B cell (primary cell): ENCODE data around the gene HDAC9.

Experiments
- EZH2 ChIP-seq: IDR thresholded peaks from 2 replicates; pipeline ENCODE4 v1.6.1; 2012; ENCODE audit warnings: borderline replicate concordance, low read depth, mild to moderate bottlenecking, moderate library complexity, low read length; ENCODE audit not compliant: insufficient read depth, poor library complexity, severe bottlenecking
- TF ChIP-seq, protein P1 (sequence below): fragments of 200-600 bp; IDR thresholded peaks from one replicate; pipeline ENCODE4 v1.8.0; 2022; ENCODE audit warnings: antibody characterized with exemption, mild to moderate bottlenecking

DNA sequence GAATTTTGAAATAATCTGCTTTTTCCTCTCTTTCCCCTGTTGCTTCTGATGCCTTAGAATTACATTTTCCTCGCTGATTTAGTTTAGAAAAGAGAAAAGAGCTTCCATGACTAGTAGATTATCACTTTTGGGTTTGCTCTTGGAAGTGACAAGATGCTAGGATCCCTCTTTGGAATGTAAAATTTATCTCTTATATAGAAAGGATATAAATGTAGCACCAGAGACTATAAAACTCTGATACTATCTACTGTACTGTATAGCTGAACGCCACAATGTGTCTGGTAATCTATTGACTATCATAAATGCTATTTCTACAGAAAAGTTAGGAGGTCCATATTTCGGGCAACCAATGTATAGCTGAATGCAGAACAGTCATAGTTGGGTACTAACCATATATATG lies 1.1 kb upstream of the HDAC9 start:
- TF ChIP-seq, protein P1, sequence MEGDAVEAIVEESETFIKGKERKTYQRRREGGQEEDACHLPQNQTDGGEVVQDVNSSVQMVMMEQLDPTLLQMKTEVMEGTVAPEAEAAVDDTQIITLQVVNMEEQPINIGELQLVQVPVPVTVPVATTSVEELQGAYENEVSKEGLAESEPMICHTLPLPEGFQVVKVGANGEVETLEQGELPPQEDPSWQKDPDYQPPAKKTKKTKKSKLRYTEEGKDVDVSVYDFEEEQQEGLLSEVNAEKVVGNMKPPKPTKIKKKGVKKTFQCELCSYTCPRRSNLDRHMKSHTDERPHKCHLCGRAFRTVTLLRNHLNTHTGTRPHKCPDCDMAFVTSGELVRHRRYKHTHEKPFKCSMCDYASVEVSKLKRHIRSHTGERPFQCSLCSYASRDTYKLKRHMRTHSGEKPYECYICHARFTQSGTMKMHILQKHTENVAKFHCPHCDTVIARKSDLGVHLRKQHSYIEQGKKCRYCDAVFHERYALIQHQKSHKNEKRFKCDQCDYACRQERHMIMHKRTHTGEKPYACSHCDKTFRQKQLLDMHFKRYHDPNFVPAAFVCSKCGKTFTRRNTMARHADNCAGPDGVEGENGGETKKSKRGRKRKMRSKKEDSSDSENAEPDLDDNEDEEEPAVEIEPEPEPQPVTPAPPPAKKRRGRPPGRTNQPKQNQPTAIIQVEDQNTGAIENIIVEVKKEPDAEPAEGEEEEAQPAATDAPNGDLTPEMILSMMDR = no peak
- no peak for TF ChIP-seq EZH2
